Neural crest cell (in vitro differentiated cells): ENCODE results near the gene PSMB7. TPM values are rescaled to one million over a fixed set of nuclear protein-coding genes. Genes with fewer than 3 reads are reported as not detected.

Source experiments
- DNase-seq: peaks from one replicate; pipeline ENCODE4 v3.0.0; 2021; ENCODE audit warnings: low read depth, mixed read lengths, low spot score
- H3K27ac Mint-ChIP-seq: one replicate; pipeline ENCODE4 v1.8.0; 2021; ENCODE audit warnings: mild to moderate bottlenecking, mixed read lengths; ENCODE audit not compliant: unreplicated experiment
- H3K27me3 Mint-ChIP-seq: 2 replicates; pipeline ENCODE4 v1.8.0; 2021; ENCODE audit warnings: low read depth, mild to moderate bottlenecking, mixed read lengths
- H3K36me3 Mint-ChIP-seq: 2 replicates; pipeline ENCODE4 v1.8.0; 2021; ENCODE audit warnings: low read depth, mild to moderate bottlenecking, mixed read lengths
- H3K4me1 Mint-ChIP-seq: 2 replicates; pipeline ENCODE4 v1.8.0; 2021; ENCODE audit warnings: mixed read lengths
- H3K4me3 Mint-ChIP-seq: one replicate; pipeline ENCODE4 v1.8.0; 2021; ENCODE audit warnings: mild to moderate bottlenecking, mixed read lengths
- H3K9me3 Mint-ChIP-seq: 2 replicates; pipeline ENCODE4 v1.8.0; 2021; ENCODE audit warnings: mixed read lengths
- total RNA-seq: library from RNA; stranded (reverse); gene quantifications from 2 replicates; pipeline ENCODE4 v1.2.1, GENCODE V29; 2021
- TF ChIP-seq, protein P1 (sequence below): fragments of 200-600 bp; sonication (generic); conservative IDR thresholded peaks from 2 replicates; pipeline ENCODE4 v1.5.0; 2021; ENCODE audit warnings: antibody characterized with exemption, mild to moderate bottlenecking

Gene PSMB7
- total RNA-seq, 1 donor from 2014 or later, result 196 TPM

DNA sequence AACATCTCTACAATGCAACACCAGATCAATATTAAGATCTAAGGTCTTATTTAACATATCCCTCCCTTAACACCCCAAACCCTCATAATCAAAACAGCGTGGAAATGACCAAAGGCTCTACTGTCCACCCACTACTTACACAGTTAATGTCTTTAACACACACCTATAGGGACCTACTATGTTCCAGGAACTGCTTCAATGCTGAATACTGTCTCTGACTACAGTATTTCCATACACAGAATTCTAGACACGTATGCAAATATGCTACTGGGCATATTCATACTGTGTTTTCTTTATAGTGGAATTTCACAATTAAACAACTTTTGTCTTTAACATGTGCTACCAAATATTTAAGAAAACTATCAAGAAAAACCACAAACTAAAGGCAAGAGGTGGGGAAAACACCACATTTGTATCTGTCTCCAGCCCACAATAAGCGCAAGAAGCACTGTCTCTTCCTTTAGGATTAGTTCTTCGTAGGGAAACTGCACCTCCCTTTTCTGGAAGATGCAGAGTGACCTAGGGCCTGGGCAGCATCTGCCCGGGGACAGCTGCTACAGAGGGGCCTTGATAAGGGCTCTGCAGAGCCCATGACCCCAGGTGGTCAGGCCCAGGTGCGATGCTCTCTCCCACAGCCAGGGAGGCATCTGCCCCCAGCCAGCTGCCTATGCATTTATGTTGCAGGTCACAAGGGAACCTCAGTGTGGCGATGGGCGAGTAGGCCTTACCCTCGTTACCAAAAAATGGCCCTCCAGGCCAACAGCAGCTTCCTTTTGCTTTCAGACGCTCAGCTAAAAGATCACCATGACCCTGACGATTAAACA is 55.2 kb downstream of the PSMB7 start:
- no peaks in the 10 kb centered on the region for H3K27me3 Mint-ChIP-seq
- TF ChIP-seq, protein P1, sequence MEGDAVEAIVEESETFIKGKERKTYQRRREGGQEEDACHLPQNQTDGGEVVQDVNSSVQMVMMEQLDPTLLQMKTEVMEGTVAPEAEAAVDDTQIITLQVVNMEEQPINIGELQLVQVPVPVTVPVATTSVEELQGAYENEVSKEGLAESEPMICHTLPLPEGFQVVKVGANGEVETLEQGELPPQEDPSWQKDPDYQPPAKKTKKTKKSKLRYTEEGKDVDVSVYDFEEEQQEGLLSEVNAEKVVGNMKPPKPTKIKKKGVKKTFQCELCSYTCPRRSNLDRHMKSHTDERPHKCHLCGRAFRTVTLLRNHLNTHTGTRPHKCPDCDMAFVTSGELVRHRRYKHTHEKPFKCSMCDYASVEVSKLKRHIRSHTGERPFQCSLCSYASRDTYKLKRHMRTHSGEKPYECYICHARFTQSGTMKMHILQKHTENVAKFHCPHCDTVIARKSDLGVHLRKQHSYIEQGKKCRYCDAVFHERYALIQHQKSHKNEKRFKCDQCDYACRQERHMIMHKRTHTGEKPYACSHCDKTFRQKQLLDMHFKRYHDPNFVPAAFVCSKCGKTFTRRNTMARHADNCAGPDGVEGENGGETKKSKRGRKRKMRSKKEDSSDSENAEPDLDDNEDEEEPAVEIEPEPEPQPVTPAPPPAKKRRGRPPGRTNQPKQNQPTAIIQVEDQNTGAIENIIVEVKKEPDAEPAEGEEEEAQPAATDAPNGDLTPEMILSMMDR, result no peak
- peak overlapping the region; percentile 31 for H3K27ac Mint-ChIP-seq
- H3K36me3 Mint-ChIP-seq, result no peaks in the 10 kb centered on the region
- no peak for DNase-seq
- peaks cover 28% of the 10 kb centered on the region for H3K4me1 Mint-ChIP-seq
- no peak overlapping the region for H3K4me3 Mint-ChIP-seq
- no peaks in the 10 kb centered on the region for H3K9me3 Mint-ChIP-seq

DNA sequence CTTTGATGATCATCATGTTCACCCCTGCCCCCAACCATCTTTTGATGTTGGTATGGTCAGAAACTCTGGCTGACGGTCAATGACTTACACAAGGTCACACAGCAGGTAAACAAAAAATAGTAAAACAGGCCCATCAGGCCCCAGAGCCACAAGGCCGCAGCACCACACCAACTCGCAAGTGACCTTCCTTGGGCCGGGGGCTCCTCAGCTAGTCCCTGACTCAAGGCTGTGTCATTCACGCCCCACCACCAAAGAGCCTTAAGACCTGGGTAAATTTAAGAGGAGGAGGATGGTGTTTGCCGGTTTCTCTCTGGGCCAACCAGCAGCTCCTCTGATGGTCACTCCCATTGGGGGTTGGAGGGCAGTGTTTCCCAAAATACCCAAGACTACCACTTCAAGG is 55.8 kb downstream of the PSMB7 start:
- H3K27ac Mint-ChIP-seq, result no peak overlapping the region

DNA sequence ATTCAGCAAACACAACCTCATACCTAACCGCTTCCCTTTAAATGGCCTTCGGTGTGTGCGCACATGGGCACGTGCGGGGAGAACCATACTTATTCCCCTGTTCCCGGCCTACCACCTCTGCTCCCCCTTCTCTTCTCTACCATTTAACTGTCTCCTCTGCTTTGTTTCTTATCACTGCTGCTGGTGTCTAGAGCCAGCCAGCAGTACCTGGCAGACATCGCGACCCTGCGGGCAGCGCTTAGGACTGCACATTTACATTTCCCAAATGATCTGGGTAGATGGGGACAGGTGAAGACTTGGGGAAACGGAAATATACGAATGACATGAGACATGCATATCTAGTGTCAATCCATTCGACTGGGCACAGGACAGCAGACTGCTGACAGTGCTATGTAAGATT is 56.6 kb downstream of the PSMB7 start:
- DNase-seq, result no peak
- no peaks in the 10 kb centered on the region for H3K9me3 Mint-ChIP-seq
- H3K27ac Mint-ChIP-seq, result no peak overlapping the region
- TF ChIP-seq, protein P1, result no peak
- H3K4me1 Mint-ChIP-seq, result peaks cover 21% of the 10 kb centered on the region
- H3K27me3 Mint-ChIP-seq, result no peaks in the 10 kb centered on the region
- peaks cover 6% of the 10 kb centered on the region for H3K36me3 Mint-ChIP-seq
- no peak overlapping the region for H3K4me3 Mint-ChIP-seq

More for the DNA sequence above, 55.8 kb downstream of the PSMB7 start:
- Mint-ChIP-seq H3K4me1 (peaks cover 23% of the 10 kb centered on the region), H3K27me3 (no peaks in the 10 kb centered on the region), H3K9me3 (no peaks in the 10 kb centered on the region), H3K36me3 (peaks cover 2% of the 10 kb centered on the region), H3K4me3 (no peak overlapping the region)
- TF ChIP-seq, protein P1, result no peak
- no peak for DNase-seq

DNA sequence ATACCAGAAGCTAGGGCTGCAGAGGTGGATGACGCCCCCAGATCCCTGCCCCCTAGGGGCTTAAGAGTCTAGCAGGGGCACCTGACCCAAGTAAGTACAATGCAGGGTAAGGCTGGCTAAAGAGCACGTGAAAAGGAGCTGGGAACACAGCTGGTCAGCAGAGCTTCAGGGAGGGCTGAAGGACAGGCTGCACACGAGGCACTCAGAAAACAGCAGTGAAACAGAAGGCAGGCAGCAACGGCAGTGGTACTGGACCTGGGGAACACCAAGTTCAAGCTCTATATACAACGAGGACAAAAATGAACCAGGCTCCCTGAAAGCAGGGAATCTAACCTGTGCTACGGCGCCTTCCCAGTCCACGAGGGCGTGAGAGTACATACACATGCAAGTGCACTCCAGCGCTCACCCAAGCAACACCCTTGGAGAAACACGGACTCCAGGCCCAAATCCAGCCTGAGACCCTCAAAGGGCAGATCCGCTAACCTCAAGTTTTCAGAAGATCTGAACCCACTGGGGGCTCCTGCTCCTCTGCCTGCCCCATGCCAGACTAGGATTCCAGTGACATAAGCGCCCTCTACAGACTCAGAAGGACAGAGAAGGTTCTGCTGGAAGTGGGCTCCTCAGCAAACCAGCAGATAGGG is 57.4 kb downstream of the PSMB7 start:
- Mint-ChIP-seq H3K36me3 (peaks cover 7% of the 10 kb centered on the region), H3K4me3 (no peak overlapping the region), H3K27me3 (no peaks in the 10 kb centered on the region), H3K27ac (no peak overlapping the region), H3K4me1 (peaks cover 17% of the 10 kb centered on the region), H3K9me3 (no peaks in the 10 kb centered on the region)
- TF ChIP-seq, protein P1, result no peak
- no peak for DNase-seq

DNA sequence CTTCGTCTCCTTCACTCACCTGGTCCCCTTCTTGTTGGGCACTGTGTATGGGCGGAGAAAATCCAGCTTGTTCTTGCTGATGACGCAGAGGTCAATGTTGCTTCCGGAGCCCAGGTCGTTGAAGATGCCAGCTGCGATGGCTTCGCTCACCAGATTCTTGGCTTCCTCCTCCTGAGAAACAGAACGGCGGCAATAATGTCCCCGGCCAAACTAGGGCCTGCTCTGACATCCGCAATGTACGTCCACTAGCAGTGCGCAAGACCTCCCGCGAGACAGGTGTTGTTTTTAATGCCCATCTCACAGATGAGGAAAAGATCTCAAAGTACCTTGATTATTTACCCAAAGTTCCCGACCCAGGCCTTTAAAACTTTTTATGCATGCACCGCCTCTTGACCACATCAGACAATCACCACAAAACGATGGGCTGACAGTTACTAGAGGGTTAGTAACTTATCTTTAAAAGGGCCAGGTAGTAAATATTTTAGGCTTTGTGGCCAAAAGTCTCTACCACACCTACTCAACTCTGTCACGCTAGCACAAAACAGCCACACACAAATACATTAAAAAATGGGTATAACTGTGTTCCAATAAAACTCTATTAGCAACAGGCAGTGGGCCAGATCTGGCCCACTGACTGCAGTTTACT is 58.4 kb downstream of the PSMB7 start:
- Mint-ChIP-seq H3K9me3 (no peaks in the 10 kb centered on the region), H3K4me1 (peaks cover 17% of the 10 kb centered on the region), H3K27me3 (no peaks in the 10 kb centered on the region), H3K4me3 (no peak overlapping the region), H3K36me3 (peaks cover 10% of the 10 kb centered on the region), H3K27ac (no peak overlapping the region)
- TF ChIP-seq, protein P1, result no peak
- no peak for DNase-seq
